Activated CD8-positive, alpha-beta memory T cell treated with anti-CD3 and anti-CD28 coated beads for 1 hour (primary cell): ENCODE data around the gene MEIS1.

Experiments used
- DNase-seq, 2 donors: peaks; one replicate each; pipeline ENCODE4 v3.0.0-alpha.2; 2020; ENCODE audit warnings: low read depth in 1 of 2; ENCODE audit errors: extremely low read depth in 1 of 2

MEIS1 gene

GRCh38 chr2:66534461-66534860 lies 99.5 kb downstream of the MEIS1 start:
- no peak for DNase-seq

- no peak for DNase-seq
Measured at GRCh38 chr2:66535574-66536289, 100.8 kb downstream of the MEIS1 start.

- DNase-seq = no peak
Measured at GRCh38 chr2:66536290-66536673, 101.4 kb downstream of the MEIS1 start.

- DNase-seq = no peak
Measured at GRCh38 chr2:66536997-66537396, 102.1 kb downstream of the MEIS1 start.

- DNase-seq = no peak
Measured at GRCh38 chr2:66538291-66538690, 103.4 kb downstream of the MEIS1 start.

- no peak for DNase-seq
Measured at GRCh38 chr2:66539452-66539851, 104.5 kb downstream of the MEIS1 start.

GRCh38 chr2:66541646-66542045 lies 106.7 kb downstream of the MEIS1 start:
- no peak for DNase-seq

- no peak for DNase-seq
Measured at GRCh38 chr2:66543257-66543767, 108.4 kb downstream of the MEIS1 start.

GRCh38 chr2:66544258-66544657 lies 109.3 kb downstream of the MEIS1 start:
- no peak for DNase-seq

GRCh38 chr2:66545258-66545657 lies 110.3 kb downstream of the MEIS1 start:
- DNase-seq = no peak

GRCh38 chr2:66547118-66547517 lies 112.2 kb downstream of the MEIS1 start:
- no peak for DNase-seq

GRCh38 chr2:66547887-66548286 lies 113.0 kb downstream of the MEIS1 start:
- DNase-seq = no peak

- DNase-seq = no peak
Measured at GRCh38 chr2:66548422-66548821, 113.5 kb downstream of the MEIS1 start.

GRCh38 chr2:66550826-66551225 lies 115.9 kb downstream of the MEIS1 start:
- DNase-seq = no peak

GRCh38 chr2:66553370-66553769 lies 118.4 kb downstream of the MEIS1 start:
- no peak for DNase-seq

- no peak for DNase-seq
Measured at GRCh38 chr2:66555091-66555490, 120.2 kb downstream of the MEIS1 start.

- DNase-seq = no peak
Measured at GRCh38 chr2:66555501-66556324, 120.8 kb downstream of the MEIS1 start.

GRCh38 chr2:66559672-66560071 lies 124.7 kb downstream of the MEIS1 start:
- DNase-seq = no peak

- DNase-seq = no peak
Measured at GRCh38 chr2:66560683-66561082, 125.8 kb downstream of the MEIS1 start.

GRCh38 chr2:66561645-66562303 lies 126.8 kb downstream of the MEIS1 start:
- no peak for DNase-seq

GRCh38 chr2:66562304-66562685 lies 127.4 kb downstream of the MEIS1 start:
- no peak for DNase-seq

- DNase-seq = no peak
Measured at GRCh38 chr2:66563473-66563872, 128.5 kb downstream of the MEIS1 start.
